ENCODE measurements around the gene THG1L.

THG1L gene

GRCh38 chr5:157770665-157771064 is 39.4 kb downstream of the THG1L start:
- TF ChIP-seq CTCF (conservative IDR thresholded peaks at IDR 0.05; ENCODE audit: low read depth), result no peak
- no peak overlapping the region for H3K27ac ChIP-seq
- ChIA-PET CTCF (interaction anchor here (0.7 kb wide), 1 partner anchor 1336 kb away, joined by 3 read pairs; no protein-coding TSS in a partner anchor), POLR2A (ENCODE audit: low non-redundant PET) (no interaction called here)
- DNase-seq (ENCODE audit: low spot score), result no peak

- no peak for TF ChIP-seq CTCF (conservative IDR thresholded peaks at IDR 0.05; ENCODE audit: low read depth)
- no peak overlapping the region for H3K27ac ChIP-seq
- no peak for DNase-seq (ENCODE audit: low spot score)
- POLR2A ChIA-PET (ENCODE audit: low non-redundant PET), result no interaction called here
- CTCF ChIA-PET, result interaction anchor here (2.4 kb wide), 1 partner anchor 10 kb away, joined by 8 read pairs; no protein-coding TSS in a partner anchor
These were observed 40.9 kb downstream of the THG1L start for GRCh38 chr5:157772127-157772526.

- no peak for TF ChIP-seq CTCF (conservative IDR thresholded peaks at IDR 0.05; ENCODE audit: low read depth)
- POLR2A ChIA-PET (ENCODE audit: low non-redundant PET), result no interaction called here
- DNase-seq (ENCODE audit: low spot score), result peak; percentile 45
- CTCF ChIA-PET, result interaction anchor here (0.6 to 1.4 kb wide), 2 partner anchors 115 to 1329 kb away, joined by 3 to 4 read pairs; no protein-coding TSS in a partner anchor
- H3K27ac ChIP-seq, result no peak overlapping the region
These were observed 47.0 kb downstream of the THG1L start for GRCh38 chr5:157778121-157778805.

- ChIA-PET CTCF (no interaction called here), POLR2A (ENCODE audit: low non-redundant PET) (no interaction called here)
- TF ChIP-seq CTCF (conservative IDR thresholded peaks at IDR 0.05; ENCODE audit: low read depth), result no peak
- no peak for DNase-seq (ENCODE audit: low spot score)
- no peak overlapping the region for H3K27ac ChIP-seq
These were observed 48.0 kb downstream of the THG1L start for GRCh38 chr5:157779221-157779620.

GRCh38 chr5:157785801-157786200 is 54.6 kb downstream of the THG1L start:
- no peak for TF ChIP-seq CTCF (conservative IDR thresholded peaks at IDR 0.05; ENCODE audit: low read depth)
- POLR2A ChIA-PET (ENCODE audit: low non-redundant PET), result no interaction called here
- DNase-seq (ENCODE audit: low spot score), result no peak
- CTCF ChIA-PET, result no interaction called here
- H3K27ac ChIP-seq, result no peak overlapping the region

Measured in RWPE1 (cell line).